H9 (cell line): ENCODE measurements around the gene TMPRSS11A. TPM values are rescaled to one million over a fixed set of nuclear protein-coding genes. Genes with fewer than 3 reads are reported as not detected.

Source experiments
- DNase-seq: peaks from one replicate; pipeline ENCODE4 v3.0.0-alpha.2; 2017
- H2AFZ ChIP-seq: one replicate; pipeline ENCODE4 v1.6.1; 2013; ENCODE audit warnings: mild to moderate bottlenecking, low read length, control low read depth, moderate library complexity
- H2AK5ac ChIP-seq: 2 replicates; pipeline ENCODE4 v1.6.1; 2013; ENCODE audit warnings: low read length, control low read depth, mixed read lengths; ENCODE audit not compliant: insufficient read length
- H2BK120ac ChIP-seq: one replicate; pipeline ENCODE4 v1.6.1; 2013; ENCODE audit warnings: low read depth, mild to moderate bottlenecking, low read length, control low read depth, inconsistent platforms; ENCODE audit not compliant: poor library complexity, severe bottlenecking
- H2BK12ac ChIP-seq: 2 replicates; pipeline ENCODE4 v1.6.1; 2013; ENCODE audit warnings: low read length, control low read depth, mixed read lengths, low read depth; ENCODE audit not compliant: insufficient read length
- H2BK15ac ChIP-seq: 2 replicates; pipeline ENCODE4 v1.6.1; 2013; ENCODE audit warnings: low read depth, low read length, control low read depth
- H2BK20ac ChIP-seq: one replicate; pipeline ENCODE4 v1.6.1; 2013; ENCODE audit warnings: low read depth, mild to moderate bottlenecking, low read length, control low read depth, inconsistent platforms; ENCODE audit not compliant: poor library complexity, severe bottlenecking
- H2BK5ac ChIP-seq: 2 replicates; pipeline ENCODE4 v1.6.1; 2013; ENCODE audit warnings: low read length, control low read depth, mixed read lengths; ENCODE audit not compliant: insufficient read length
- H3K14ac ChIP-seq: 2 replicates; pipeline ENCODE4 v1.6.1; 2013; ENCODE audit warnings: low read length, control low read depth; ENCODE audit not compliant: insufficient read depth
- H3K18ac ChIP-seq: 2 replicates; pipeline ENCODE4 v1.6.1; 2013; ENCODE audit warnings: low read depth, mild to moderate bottlenecking, mixed read lengths, low read length, control low read depth; ENCODE audit not compliant: insufficient read length
- H3K23ac ChIP-seq: 2 replicates; pipeline ENCODE4 v1.6.1; 2013; ENCODE audit warnings: low read length, control low read depth, mixed read lengths, low read depth; ENCODE audit not compliant: insufficient read length
- H3K23me2 ChIP-seq: 2 replicates; pipeline ENCODE4 v1.6.1; 2013; ENCODE audit warnings: low read depth, mild to moderate bottlenecking, mixed read lengths, low read length, control low read depth; ENCODE audit not compliant: insufficient read length, poor library complexity, severe bottlenecking
- H3K27ac ChIP-seq: 2 replicates; pipeline ENCODE4 v1.5.1; 2013; ENCODE audit warnings: low read length, control low read depth, mixed read lengths, low read depth; ENCODE audit not compliant: insufficient read length
- H3K27me3 ChIP-seq: 2 replicates; pipeline ENCODE4 v1.6.1; 2013; ENCODE audit warnings: low read length, control low read depth, inconsistent platforms; ENCODE audit not compliant: insufficient read depth
- H3K4ac ChIP-seq: 2 replicates; pipeline ENCODE4 v1.6.1; 2013; ENCODE audit warnings: low read depth, mild to moderate bottlenecking, control low read depth, inconsistent platforms, low read length, moderate library complexity
- H3K4me1 ChIP-seq: 2 replicates; pipeline ENCODE4 v1.6.1; 2013; ENCODE audit warnings: low read length, control low read depth, inconsistent platforms; ENCODE audit not compliant: insufficient read depth
- H3K4me2 ChIP-seq: 2 replicates; pipeline ENCODE4 v1.6.1; 2013; ENCODE audit warnings: low read length, control low read depth, mixed read lengths; ENCODE audit not compliant: insufficient read length, insufficient read depth
- H3K56ac ChIP-seq: 2 replicates; pipeline ENCODE4 v1.6.1; 2013; ENCODE audit warnings: low read depth, mild to moderate bottlenecking, mixed read lengths, low read length, control low read depth; ENCODE audit not compliant: insufficient read length
- H3K79me1 ChIP-seq: 2 replicates; pipeline ENCODE4 v1.6.1; 2013; ENCODE audit warnings: low read depth, mild to moderate bottlenecking, moderate library complexity, low read length, control low read depth, inconsistent platforms; ENCODE audit not compliant: insufficient read depth, poor library complexity, severe bottlenecking
- H3K79me2 ChIP-seq: 2 replicates; pipeline ENCODE4 v1.6.1; 2013; ENCODE audit warnings: low read length, control low read depth, inconsistent platforms; ENCODE audit not compliant: insufficient read depth
- H3K9ac ChIP-seq: 2 replicates; pipeline ENCODE4 v1.6.1; 2013; ENCODE audit warnings: low read length, control low read depth, mixed read lengths; ENCODE audit not compliant: insufficient read length; ENCODE audit errors: extremely low read depth
- H3K9me3 ChIP-seq: one replicate; pipeline ENCODE4 v1.6.1; 2013; ENCODE audit warnings: low read depth, low read length, inconsistent platforms; ENCODE audit not compliant: control insufficient read depth
- H3T11ph ChIP-seq: one replicate; pipeline ENCODE4 v1.6.1; 2013; ENCODE audit warnings: mild to moderate bottlenecking, low read length, control low read depth, inconsistent platforms
- H4K20me1 ChIP-seq: one replicate; pipeline ENCODE4 v1.6.1; 2013; ENCODE audit not compliant: control insufficient read depth, insufficient read length, insufficient read depth
- H4K5ac ChIP-seq: 2 replicates; pipeline ENCODE4 v1.6.1; 2013; ENCODE audit warnings: low read depth, mild to moderate bottlenecking, mixed read lengths, low read length, control low read depth; ENCODE audit not compliant: insufficient read length
- H4K8ac ChIP-seq: replicated peaks from 2 replicates; pipeline ENCODE4 v1.6.1; 2013; ENCODE audit warnings: low read length, control low read depth, mixed read lengths, low read depth; ENCODE audit not compliant: insufficient read length
- H4K91ac ChIP-seq: 2 replicates; pipeline ENCODE4 v1.6.1; 2013; ENCODE audit warnings: low read depth, mild to moderate bottlenecking, moderate library complexity, mixed read lengths, low read length, control low read depth; ENCODE audit not compliant: insufficient read length
- H3K27ac Mint-ChIP-seq, 3 experiments: 2 replicates in 2 of 3; 3 replicates in 1 of 3; pipeline ENCODE4 v1.8.0; 2020 to 2021; ENCODE audit warnings: mixed read lengths in 3 of 3, mild to moderate bottlenecking in 1 of 3, moderate library complexity in 1 of 3
- H3K27me3 Mint-ChIP-seq: 2 replicates; pipeline ENCODE4 v1.8.0; 2021; ENCODE audit warnings: low read depth, mild to moderate bottlenecking, moderate library complexity, mixed read lengths
- H3K36me3 Mint-ChIP-seq, 3 experiments: 2 replicates in 2 of 3; 3 replicates in 1 of 3; pipeline ENCODE4 v1.8.0; 2020 to 2021; ENCODE audit warnings: low read depth in 3 of 3, mixed read lengths in 3 of 3; ENCODE audit not compliant: insufficient read depth in 1 of 3
- H3K4me1 Mint-ChIP-seq, 2 experiments: 2 replicates each; pipeline ENCODE4 v1.8.0; 2020; ENCODE audit warnings: mixed read lengths in 2 of 2
- H3K4me3 Mint-ChIP-seq, 2 experiments: 2 replicates in 1 of 2; 3 replicates in 1 of 2; pipeline ENCODE4 v1.8.0; 2020 to 2021; ENCODE audit warnings: mild to moderate bottlenecking in 2 of 2, mixed read lengths in 2 of 2, moderate library complexity in 1 of 2
- H3K9me3 Mint-ChIP-seq, 2 experiments: 2 replicates in 1 of 2; 3 replicates in 1 of 2; pipeline ENCODE4 v1.8.0; 2020; ENCODE audit warnings: mild to moderate bottlenecking in 2 of 2, mixed read lengths in 2 of 2, moderate library complexity in 1 of 2
- CTCF ChIP-seq: fragments of 200-600 bp; sonication (generic); conservative IDR thresholded peaks from 3 replicates; pipeline ENCODE4 v1.8.0; 2021; ENCODE audit warnings: antibody characterized with exemption, mild to moderate bottlenecking
- total RNA-seq: library from RNA; stranded (reverse); gene quantifications from 2 replicates; pipeline ENCODE4 v1.2.1, GENCODE V29; 2021

The TMPRSS11A gene
- total RNA-seq, 1 experiment from 2014 or later = not detected

- no peak overlapping the region for H4K91ac ChIP-seq
- Mint-ChIP-seq H3K4me1 (peaks cover 8 to 11% of the 10 kb centered on the region in 2 experiments), H3K36me3 (no peaks in the 10 kb centered on the region), H3K27ac (no peak overlapping the region), H3K4me3 (no peak overlapping the region), H3K27me3 (no peaks in the 10 kb centered on the region), H3K9me3 (no peaks in the 10 kb centered on the region; a peak in 1 of 5 replicates)
- no peaks in the 10 kb centered on the region for H3K79me2 ChIP-seq
- H3K23ac ChIP-seq = no peak overlapping the region
- H3K4ac ChIP-seq = no peak overlapping the region
- no peak overlapping the region for H4K5ac ChIP-seq
- no peak overlapping the region for H2AK5ac ChIP-seq
- no peak for DNase-seq
- H3K4me2 ChIP-seq = no peak overlapping the region
- H2BK12ac ChIP-seq = no peak overlapping the region
- no peak overlapping the region for H3K56ac ChIP-seq
- H3K23me2 ChIP-seq = no peaks in the 10 kb centered on the region
- no peak for TF ChIP-seq CTCF
- no peak overlapping the region for H3K9ac ChIP-seq
- H3T11ph ChIP-seq = no peak overlapping the region
- no peak overlapping the region for H4K8ac ChIP-seq
- H3K14ac ChIP-seq = no peak overlapping the region
- H2AFZ ChIP-seq = no peak overlapping the region
- H2BK20ac ChIP-seq = no peak overlapping the region
- no peak overlapping the region for H3K18ac ChIP-seq
- no peaks in the 10 kb centered on the region for H3K79me1 ChIP-seq
- no peak overlapping the region for H3K27ac ChIP-seq
- no peak overlapping the region for H2BK15ac ChIP-seq
- no peaks in the 10 kb centered on the region for H4K20me1 ChIP-seq
- no peaks in the 10 kb centered on the region for H3K9me3 ChIP-seq
- H2BK120ac ChIP-seq = no peak overlapping the region
- H2BK5ac ChIP-seq = no peak overlapping the region
- no peaks in the 10 kb centered on the region for H3K4me1 ChIP-seq
- H3K27me3 ChIP-seq = no peaks in the 10 kb centered on the region
Measured at GRCh38 chr4:67891645-67892044, 71.6 kb downstream of the TMPRSS11A start.
